GM21529 (cell line): ENCODE measurements around the gene POLA1.

Experiments used
- ATAC-seq: cut with Tn5 transposase; IDR thresholded peaks from one replicate; pipeline ENCODE4 v1.9.1; 2021; ENCODE audit not compliant: unreplicated experiment

The POLA1 gene

DNA sequence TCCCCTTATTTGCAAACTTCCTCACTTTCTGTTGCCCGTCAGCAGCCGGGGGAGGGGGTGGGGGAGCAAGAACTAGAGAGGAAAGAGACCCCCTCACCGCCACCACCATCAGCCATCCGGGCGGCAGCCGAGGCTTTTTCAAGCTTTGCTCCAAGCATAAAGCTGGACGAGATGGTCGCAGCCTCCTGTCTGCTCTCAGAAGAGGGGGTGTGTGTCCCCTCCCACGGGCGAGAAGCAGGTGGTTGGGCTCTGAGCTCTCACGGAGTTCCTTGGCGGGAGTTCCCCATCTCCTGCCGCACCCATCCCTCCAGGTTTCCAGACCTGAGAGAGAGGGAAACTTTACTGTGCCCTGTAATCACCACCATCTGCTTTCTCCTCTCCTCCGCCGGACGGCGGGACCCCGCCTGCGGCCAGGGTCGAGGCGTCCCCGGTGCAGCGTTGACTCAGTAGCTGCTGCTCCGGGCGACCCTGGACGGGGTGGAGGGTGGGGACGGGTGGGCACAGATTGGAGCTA is 326.7 kb downstream of the POLA1 start:
- ATAC-seq: peak; percentile 16

DNA sequence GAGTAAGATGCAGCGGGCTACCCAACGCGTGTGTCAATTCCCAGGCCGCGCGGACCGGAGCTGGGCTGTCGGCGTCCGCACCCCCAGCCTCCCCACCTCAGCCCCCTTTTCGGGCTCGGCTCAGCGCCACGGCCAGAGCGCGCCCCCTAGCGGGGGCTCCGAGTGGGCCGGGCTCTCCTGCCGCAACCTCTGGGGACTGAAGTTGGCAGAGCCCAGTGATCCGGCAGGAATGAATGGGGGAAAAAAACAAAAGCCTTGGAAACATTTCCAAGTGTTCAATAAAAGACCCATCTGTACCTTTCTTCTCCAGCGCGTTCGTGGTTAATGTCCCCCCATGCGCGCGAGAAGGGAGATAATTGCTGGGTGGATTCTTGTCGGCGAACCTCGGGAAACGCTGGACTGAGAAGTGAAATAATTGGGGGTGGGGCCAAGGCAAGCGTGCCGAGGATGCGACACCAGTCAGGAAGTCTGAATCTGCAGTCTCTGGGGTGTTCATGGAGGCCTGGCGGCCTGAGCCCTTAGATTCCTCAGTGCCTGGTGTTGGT is 327.3 kb downstream of the POLA1 start:
- ATAC-seq: peak; percentile 68

DNA sequence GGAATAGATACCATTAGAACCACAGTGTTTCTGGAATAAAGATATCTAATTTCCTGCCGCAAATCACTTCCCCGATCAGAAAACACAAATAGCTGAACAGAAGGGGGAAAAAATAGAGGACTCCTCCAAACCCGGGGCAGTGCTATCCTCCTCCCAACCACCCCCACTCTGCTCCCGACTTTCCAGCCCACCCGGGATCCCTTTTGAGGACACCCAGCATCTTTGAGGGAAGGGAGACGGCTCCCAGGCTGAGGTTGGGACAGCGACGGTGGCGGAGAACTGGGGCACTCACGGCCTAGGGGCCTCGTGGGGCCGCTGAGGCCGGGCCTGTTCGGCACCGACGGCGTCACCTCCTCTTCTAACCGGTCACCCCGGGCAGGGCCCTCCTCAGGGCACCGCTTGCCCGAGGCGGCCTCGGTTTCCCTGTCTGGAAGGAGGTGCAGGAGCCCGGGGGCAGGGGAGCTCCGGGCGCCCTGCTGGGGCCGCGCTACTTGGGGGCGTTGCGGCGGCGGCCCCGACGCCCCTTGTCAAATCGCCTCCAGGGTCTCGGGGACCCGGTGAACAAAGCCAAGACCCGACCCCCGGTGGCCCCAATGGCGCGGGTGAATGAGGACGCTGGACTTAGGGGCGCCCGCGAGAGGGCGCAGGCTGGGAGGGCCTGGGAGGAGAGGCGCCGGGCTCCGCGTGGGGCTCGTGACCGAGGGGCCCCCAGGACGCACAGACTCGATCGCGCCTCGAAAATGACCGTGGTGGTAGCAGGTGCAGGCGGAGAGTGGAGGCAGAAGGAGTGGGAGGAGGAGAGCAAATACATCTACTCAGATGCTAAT is 329.0 kb downstream of the POLA1 start:
- ATAC-seq: no peak

DNA sequence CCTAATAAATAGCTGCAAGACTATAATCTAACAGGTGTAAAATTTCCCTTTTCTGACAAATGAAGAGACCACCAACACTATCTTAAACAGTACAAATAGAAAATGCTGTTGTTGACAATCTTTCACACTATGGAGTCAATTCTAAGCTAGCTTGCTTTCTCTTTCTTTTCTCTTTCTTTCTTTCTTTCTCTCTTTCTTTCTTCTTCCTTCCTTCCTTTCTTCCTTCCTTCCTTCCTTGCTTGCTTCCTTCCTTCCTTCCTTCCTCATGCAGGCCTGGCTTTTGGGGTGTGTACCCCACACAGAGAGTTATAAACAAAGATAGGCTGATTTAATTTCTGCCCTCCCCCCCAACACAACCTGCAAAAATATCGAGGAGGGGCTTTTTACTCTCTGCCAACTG is 330.2 kb downstream of the POLA1 start:
- ATAC-seq: no peak

DNA sequence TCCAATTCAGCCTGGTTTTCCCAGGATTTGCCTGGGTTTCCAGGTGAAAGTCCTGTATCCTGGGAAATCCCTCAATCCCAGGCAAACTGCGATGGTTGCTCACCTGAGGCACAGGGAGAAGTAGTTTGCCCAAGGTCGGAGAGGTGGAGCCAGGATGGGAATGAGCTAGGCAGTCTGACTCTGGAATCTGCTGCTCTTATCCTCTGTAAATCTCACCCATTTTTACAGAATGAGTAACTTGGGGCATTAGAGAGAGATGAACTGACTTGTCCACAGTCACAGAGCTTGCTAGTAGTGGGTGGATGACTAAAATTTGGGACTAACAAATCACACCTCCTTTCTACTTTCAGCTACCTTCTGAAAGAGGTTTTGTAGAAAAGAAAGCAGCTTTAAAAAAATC is 331.9 kb downstream of the POLA1 start:
- no peak for ATAC-seq

DNA sequence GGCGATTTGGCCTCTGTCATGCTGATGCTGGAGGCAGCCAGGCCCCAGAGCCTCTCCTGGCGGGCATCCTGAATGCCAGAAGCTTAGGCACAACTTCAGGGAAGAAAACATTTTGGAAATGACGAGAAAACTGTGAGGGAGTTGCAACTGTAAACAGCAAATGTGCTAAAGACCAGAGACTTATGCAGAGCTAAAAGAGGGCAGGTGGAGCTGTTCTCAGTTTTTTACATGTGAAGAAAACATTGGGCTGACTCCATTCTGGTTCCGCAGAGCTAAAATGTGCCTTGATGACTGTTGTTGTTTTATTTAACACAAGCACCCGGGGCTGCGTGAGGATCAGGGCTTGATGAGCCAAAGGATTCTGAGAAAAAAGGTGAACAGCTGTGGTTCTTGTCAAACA is 332.9 kb downstream of the POLA1 start:
- no peak for ATAC-seq

DNA sequence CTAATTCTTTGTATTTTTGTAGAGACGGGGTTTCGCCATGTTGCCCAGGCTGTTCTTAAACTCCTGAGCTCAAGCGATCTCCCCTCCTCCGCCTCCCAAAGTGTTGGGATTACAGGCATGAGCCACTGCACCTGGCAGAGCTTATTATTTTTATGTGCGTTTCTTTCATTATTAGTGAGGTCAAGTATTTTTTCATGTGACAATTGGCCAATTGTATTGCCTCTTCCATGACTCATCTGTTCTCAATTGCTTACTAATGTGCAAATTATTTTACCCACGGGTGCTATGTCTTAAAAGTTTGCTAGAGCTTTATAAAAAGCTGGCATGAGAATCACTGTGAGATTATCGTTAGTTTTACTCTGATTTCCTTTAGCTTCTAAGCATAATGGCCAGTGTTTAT is 335.0 kb downstream of the POLA1 start:
- no peak for ATAC-seq

DNA sequence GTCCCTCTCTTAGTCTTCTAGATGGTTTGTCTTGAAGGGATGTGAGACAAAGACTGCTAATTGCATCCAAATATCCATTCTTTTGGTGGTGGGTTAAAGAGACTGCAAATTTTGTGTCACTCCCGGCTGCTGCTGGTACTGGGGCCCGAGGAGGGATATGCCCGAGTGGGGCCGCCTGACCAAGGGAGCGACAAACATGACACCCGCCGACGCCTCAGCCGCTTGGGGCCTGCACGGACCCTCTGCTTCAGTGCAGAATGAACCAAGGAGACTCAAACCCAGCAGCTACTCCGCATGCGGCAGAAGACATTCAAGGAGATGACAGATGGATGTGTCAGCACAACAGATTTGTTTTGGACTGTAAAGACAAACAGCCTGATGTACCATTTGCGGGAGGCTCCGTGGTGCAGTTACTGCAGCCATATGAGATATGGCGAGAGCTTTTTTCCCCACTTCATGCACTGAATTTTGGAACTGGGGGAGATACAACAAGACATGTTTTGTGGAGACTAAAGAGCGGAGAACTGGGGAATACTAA is 335.6 kb downstream of the POLA1 start:
- ATAC-seq: no peak

DNA sequence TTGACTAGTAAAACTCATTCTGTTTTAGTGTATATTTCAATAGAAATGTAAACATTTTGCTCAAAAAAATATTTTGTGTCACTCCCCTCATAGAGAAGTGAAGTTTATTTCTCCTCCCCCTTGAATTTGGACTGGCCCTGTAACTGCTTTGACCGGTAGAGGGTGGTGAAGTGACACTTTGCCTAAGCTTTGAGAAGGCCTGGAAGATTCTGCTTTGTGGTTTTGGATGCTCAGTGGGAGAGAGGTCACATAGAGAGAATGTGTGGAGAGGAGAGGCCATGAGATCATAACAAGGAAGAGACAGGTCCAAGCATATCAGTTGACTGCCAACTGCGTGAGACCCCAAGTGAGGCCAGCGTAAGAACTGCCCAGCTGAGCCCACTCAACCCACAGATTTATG is 341.2 kb downstream of the POLA1 start:
- ATAC-seq: no peak

DNA sequence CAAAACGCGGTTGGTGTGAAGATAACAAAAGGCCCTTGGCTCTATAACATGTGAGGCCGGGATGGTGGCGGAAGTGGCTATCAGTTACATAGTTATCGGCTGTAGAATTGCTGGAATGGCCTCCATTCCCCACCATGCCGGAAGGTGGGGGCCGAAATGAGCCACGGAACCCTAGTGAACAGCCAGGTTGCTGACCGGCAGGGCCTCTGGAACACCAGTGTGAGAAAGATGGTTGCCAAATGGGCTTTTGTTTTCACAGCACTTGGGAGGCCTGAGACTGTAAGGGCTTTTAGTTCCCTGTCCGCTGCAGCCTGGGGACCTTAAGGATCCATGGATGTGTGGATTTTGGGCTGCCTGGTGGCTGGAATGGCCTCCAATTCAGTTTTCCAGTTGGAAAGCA is 345.3 kb downstream of the POLA1 start:
- no peak for ATAC-seq

DNA sequence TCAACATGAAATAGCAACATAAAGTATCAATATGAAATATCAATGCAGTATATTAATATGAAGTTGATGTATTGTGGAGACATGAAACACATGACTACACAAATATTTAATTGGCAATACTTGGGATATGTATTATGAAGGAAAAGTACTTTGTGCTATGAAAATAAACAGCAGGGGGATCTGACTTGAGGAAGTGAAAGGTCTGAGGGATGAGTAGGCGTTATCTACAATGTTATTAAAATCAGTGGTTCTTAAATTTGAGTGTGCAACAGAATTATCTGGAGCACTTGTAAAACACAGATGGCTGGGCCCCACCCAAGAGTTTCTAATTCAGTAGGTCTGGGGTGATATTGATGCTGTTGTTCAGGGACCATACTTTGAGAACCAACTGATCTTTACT is 349.5 kb downstream of the POLA1 start:
- no peak for ATAC-seq
